NCI-H2081 treated with DMSO at 0.1 percent for 48 hours (cell line): Measurements from ENCODE around the gene IFITM1.
"Not testable (repeated sequence)": the region's sequence is repeated elsewhere in the genome, so short reads cannot be mapped to it uniquely, and the experiment has no call there.

Source experiments
- DNase-seq: peaks from one replicate; lab custom pipeline; 2025; lab: John Stamatoyannopoulos, UW

The IFITM1 gene

GRCh38 chr11:313787-314553, at the start of gene IFITM1:
Gene IFITM1 (plus strand): TSS chr11:314040. CDS start chr11:314171, 131 bp downstream.
- no peak for DNase-seq

- no peak for DNase-seq
Measured at GRCh38 chr11:266676-267439, 47.0 kb upstream of the IFITM1 start.

GRCh38 chr11:267491-267994, 46.3 kb upstream of the IFITM1 start:
- no peak for DNase-seq

- not testable (repeated sequence) for DNase-seq
Measured at GRCh38 chr11:268716-269145, 45.1 kb upstream of the IFITM1 start.

GRCh38 chr11:269146-269890, 44.5 kb upstream of the IFITM1 start:
- DNase-seq: no peak

- no peak for DNase-seq
Measured at GRCh38 chr11:270451-271318, 43.2 kb upstream of the IFITM1 start.

GRCh38 chr11:271319-271715, 42.5 kb upstream of the IFITM1 start:
- DNase-seq: no peak

- DNase-seq: no peak
Measured at GRCh38 chr11:272195-272930, 41.5 kb upstream of the IFITM1 start.

- no peak for DNase-seq
Measured at GRCh38 chr11:272931-273198, 41.0 kb upstream of the IFITM1 start.

- DNase-seq: no peak
Measured at GRCh38 chr11:276219-276618, 37.6 kb upstream of the IFITM1 start.

GRCh38 chr11:278001-278951, 35.6 kb upstream of the IFITM1 start, which contains the start of gene NLRP6:
Gene NLRP6 (plus strand): TSS chr11:278407. CDS start chr11:278570, 163 bp downstream.
- no peak for DNase-seq

GRCh38 chr11:279040-279965, 34.5 kb upstream of the IFITM1 start:
- no peak for DNase-seq

- no peak for DNase-seq
Measured at GRCh38 chr11:279966-280705, 33.7 kb upstream of the IFITM1 start.

- no peak for DNase-seq
Measured at GRCh38 chr11:280706-281485, 32.9 kb upstream of the IFITM1 start.

- no peak for DNase-seq
Measured at GRCh38 chr11:281486-282161, 32.2 kb upstream of the IFITM1 start.

- DNase-seq: no peak
Measured at GRCh38 chr11:282171-282570, 31.7 kb upstream of the IFITM1 start.
